GM23248 (cell line): ENCODE results near the gene FNDC7. TPM values are rescaled to one million over a fixed set of nuclear protein-coding genes. Genes with fewer than 3 reads are reported as not detected.

Experiments
- DNase-seq: peaks from one replicate; pipeline ENCODE4 v3.0.0-alpha.2; 2015
- H2AFZ ChIP-seq: fragments of 200-600 bp; sonication (generic); 2 replicates; pipeline ENCODE4 v1.6.1; 2016; ENCODE audit warnings: antibody characterized with exemption
- H3F3A ChIP-seq: fragments of 200-600 bp; sonication (generic); 2 replicates; pipeline ENCODE4 v1.6.1; 2016; ENCODE audit warnings: mild to moderate bottlenecking, antibody characterized with exemption, mixed run types; ENCODE audit not compliant: insufficient read depth
- H3K27ac ChIP-seq: fragments of 200-600 bp; sonication (generic); 2 replicates; pipeline ENCODE4 v1.5.1; 2016; ENCODE audit warnings: mild to moderate bottlenecking
- H3K27me3 ChIP-seq: fragments of 200-600 bp; sonication (generic); replicated peaks from 2 replicates; pipeline ENCODE4 v1.6.1; 2016; ENCODE audit warnings: mild to moderate bottlenecking; ENCODE audit not compliant: insufficient read depth
- H3K36me3 ChIP-seq: fragments of 200-600 bp; sonication (generic); 2 replicates; pipeline ENCODE4 v1.6.1; 2016; ENCODE audit warnings: low read depth, mild to moderate bottlenecking
- H3K4me1 ChIP-seq: fragments of 200-600 bp; sonication (generic); 2 replicates; pipeline ENCODE4 v1.6.1; 2016; ENCODE audit warnings: mild to moderate bottlenecking; ENCODE audit not compliant: insufficient read depth
- H3K4me2 ChIP-seq: fragments of 200-600 bp; sonication (generic); one replicate; pipeline ENCODE4 v1.6.1; 2016; ENCODE audit warnings: mild to moderate bottlenecking; ENCODE audit not compliant: unreplicated experiment
- H3K4me3 ChIP-seq: fragments of 200-600 bp; sonication (generic); 2 replicates; pipeline ENCODE4 v1.5.1; 2016; ENCODE audit warnings: mild to moderate bottlenecking
- H3K79me2 ChIP-seq: fragments of 200-600 bp; sonication (generic); 2 replicates; pipeline ENCODE4 v1.6.1; 2016; ENCODE audit warnings: mild to moderate bottlenecking; ENCODE audit not compliant: insufficient read depth
- H3K9ac ChIP-seq: fragments of 200-600 bp; sonication (generic); 2 replicates; pipeline ENCODE4 v1.6.1; 2016; ENCODE audit warnings: mild to moderate bottlenecking
- H3K9me2 ChIP-seq: fragments of 200-600 bp; sonication (generic); 2 replicates; pipeline ENCODE4 v1.6.1; 2016; ENCODE audit warnings: mixed run types, mild to moderate bottlenecking, moderate library complexity; ENCODE audit not compliant: insufficient read depth
- H3K9me3 ChIP-seq: fragments of 200-600 bp; sonication (generic); one replicate; pipeline ENCODE4 v1.6.1; 2017; ENCODE audit warnings: low read depth
- H4K20me1 ChIP-seq: fragments of 200-600 bp; sonication (generic); 2 replicates; pipeline ENCODE4 v1.6.0; 2016; ENCODE audit not compliant: insufficient read depth
- EZH2 ChIP-seq: fragments of 200-600 bp; sonication (generic); IDR thresholded peaks from 2 replicates; pipeline ENCODE4 v1.6.1; 2018; ENCODE audit warnings: antibody characterized with exemption, mild to moderate bottlenecking; ENCODE audit not compliant: insufficient read depth, poor library complexity, severe bottlenecking
- EZH2phosphoT487 ChIP-seq: fragments of 200-600 bp; sonication (generic); IDR thresholded peaks from 2 replicates; pipeline ENCODE4 v1.6.1; 2018; ENCODE audit warnings: antibody characterized with exemption, moderate library complexity, mild to moderate bottlenecking, low read depth; ENCODE audit not compliant: insufficient read depth
- WGBS, 2 experiments: methylation state at CpG; one replicate each; pipeline ENCODE4 v1.1.6; 2015 to 2017; ENCODE audit warnings: low lambda C conversion rate in 2 of 2, low coverage in 1 of 2; ENCODE audit errors: missing lambda C conversion rate in 2 of 2; 5-methylcytosine and 5-hydroxymethylcytosine counted together
- in situ Hi-C: fragments of 300-500 bp; cut with MboI; formaldehyde crosslinking; loops from 2 replicates; pipeline ENCODE4 v1.15.0; 2020
- polyA plus RNA-seq: library from polyadenylated mRNA; unstranded; fragments of >200 nt; fragmentation: Nextera tagmentation; extraction: Ambion mirVana; gene quantifications from 2 replicates; pipeline ENCODE4 v1.2.1, GENCODE V29; 2016
- total RNA-seq: library from RNA; depleted of rRNA; stranded (reverse); fragments of >200 nt; shearing (Covaris generic); gene quantifications from 2 replicates; pipeline ENCODE4 v1.2.3, GENCODE V29; 2014

FNDC7 gene
- total and polyA plus RNA-seq, 2 experiments from 2014 or later = not detected

- Histone ChIP-seq H3K4me2 (peak overlapping the region; percentile 97), H3K4me1 (peaks cover 15% of the 10 kb centered on the region), H3K9me2 (no peaks in the 10 kb centered on the region), H3K27me3 (no peaks in the 10 kb centered on the region), H3K9me3 (no peaks in the 10 kb centered on the region), H3F3A (peaks cover 11% of the 10 kb centered on the region), H4K20me1 (no peaks in the 10 kb centered on the region), H3K27ac (peak overlapping the region; percentile 99), H3K9ac (peak overlapping the region; percentile 98), H3K36me3 (peaks cover 4% of the 10 kb centered on the region), H3K4me3 (peak overlapping the region; percentile 97), H2AFZ (peak overlapping the region; percentile 86), H3K79me2 (peaks cover 50% of the 10 kb centered on the region)
- in situ Hi-C loops = no loop called here
- TF ChIP-seq EZH2phosphoT487 = no peak
- WGBS, 2 experiments = 1% methylated on average over 15 of the region's 15 CpGs
- DNase-seq = peak; percentile 95
These were observed 34.6 kb downstream of the FNDC7 start for GRCh38 chr1:108747171-108747850.

GRCh38 chr1:108747898-108748297 lies 35.2 kb downstream of the FNDC7 start:
- in situ Hi-C loops = no loop called here
- Histone ChIP-seq H4K20me1 (no peaks in the 10 kb centered on the region), H3K9me3 (no peaks in the 10 kb centered on the region), H3K4me2 (peak overlapping the region; percentile 97), H3K4me1 (peaks cover 15% of the 10 kb centered on the region), H3K4me3 (peak overlapping the region; percentile 97), H3K27ac (peak overlapping the region; percentile 99), H3K9me2 (no peaks in the 10 kb centered on the region), H3K36me3 (peaks cover 10% of the 10 kb centered on the region), H3K79me2 (peaks cover 56% of the 10 kb centered on the region), H3K27me3 (no peaks in the 10 kb centered on the region), H2AFZ (no peak overlapping the region), H3F3A (peaks cover 11% of the 10 kb centered on the region), H3K9ac (peak overlapping the region; percentile 98)
- 62 to 77% methylated on average over 3 of the region's 3 CpGs for WGBS, 2 experiments
- DNase-seq = peak; percentile 21
- TF ChIP-seq EZH2 (no peak), EZH2phosphoT487 (no peak)

- H3K9ac ChIP-seq = no peak overlapping the region
- H3K27me3 ChIP-seq = no peaks in the 10 kb centered on the region
- 68 to 71% methylated on average over 4 of the region's 4 CpGs for whole genome bisulfite sequencing, 2 experiments
- no peaks in the 10 kb centered on the region for H4K20me1 ChIP-seq
- H3K9me2 ChIP-seq = no peaks in the 10 kb centered on the region
- no peak overlapping the region for H3K4me3 ChIP-seq
- peaks cover 64% of the 10 kb centered on the region for H3K79me2 ChIP-seq
- H3F3A ChIP-seq = peaks cover 11% of the 10 kb centered on the region
- H3K36me3 ChIP-seq = peaks cover 16% of the 10 kb centered on the region
- no peak overlapping the region for H3K27ac ChIP-seq
- H2AFZ ChIP-seq = no peak overlapping the region
- in situ Hi-C loops = no loop called here
- no peaks in the 10 kb centered on the region for H3K9me3 ChIP-seq
- peaks cover 15% of the 10 kb centered on the region for H3K4me1 ChIP-seq
- H3K4me2 ChIP-seq = no peak overlapping the region
- TF ChIP-seq EZH2 = no peak
- TF ChIP-seq EZH2phosphoT487 = no peak
- no peak for DNase-seq
These were observed 36.4 kb downstream of the FNDC7 start for GRCh38 chr1:108749081-108749480.

GRCh38 chr1:108750476-108751181 lies 37.9 kb downstream of the FNDC7 start:
- DNase-seq = peak; percentile 24
- Histone ChIP-seq H3K79me2 (peaks cover 78% of the 10 kb centered on the region), H3K9me2 (no peaks in the 10 kb centered on the region), H3F3A (peaks cover 11% of the 10 kb centered on the region), H3K4me1 (peaks cover 15% of the 10 kb centered on the region), H3K4me3 (no peak overlapping the region), H3K36me3 (peaks cover 19% of the 10 kb centered on the region), H3K9ac (no peak overlapping the region), H3K4me2 (no peak overlapping the region), H4K20me1 (no peaks in the 10 kb centered on the region), H3K27me3 (no peaks in the 10 kb centered on the region), H3K9me3 (no peaks in the 10 kb centered on the region), H3K27ac (no peak overlapping the region), H2AFZ (no peak overlapping the region)
- TF ChIP-seq EZH2phosphoT487 (no peak), EZH2 (no peak)
- 88 to 100% methylated on average over 1 of the region's 1 CpG for WGBS, 2 experiments
- in situ Hi-C loops = no loop called here
